ENCODE data around the gene CTBS.
A peak's percentile ranks its signal among the peaks of the same experiment; 100 is the strongest.
"Not testable (repeated sequence)": the region's sequence is repeated elsewhere in the genome, so short reads cannot be mapped to it uniquely, and the experiment has no call there.

The CTBS gene

DNA sequence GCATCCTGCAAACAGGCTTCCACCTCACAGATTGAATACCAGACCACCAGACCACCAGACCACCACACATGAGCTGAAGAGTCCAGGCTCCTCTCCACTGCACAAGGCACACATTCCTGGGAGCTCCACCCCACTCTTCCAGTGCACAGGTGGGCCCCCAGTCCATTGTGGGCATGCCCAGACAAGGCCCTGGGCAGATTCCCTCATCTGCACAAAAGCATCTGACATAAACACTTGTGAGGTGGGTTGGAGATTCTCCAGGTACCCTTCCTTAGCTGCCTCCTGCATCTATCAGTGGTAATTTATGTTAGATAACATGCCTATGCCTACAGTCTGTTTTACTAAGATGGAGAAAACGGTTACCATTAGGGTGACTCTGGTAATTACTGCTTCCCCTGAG lies 11.6 kb upstream of the CTBS start:
- DNase-seq (ENCODE audit: low read depth, low spot score), result no peak

DNA sequence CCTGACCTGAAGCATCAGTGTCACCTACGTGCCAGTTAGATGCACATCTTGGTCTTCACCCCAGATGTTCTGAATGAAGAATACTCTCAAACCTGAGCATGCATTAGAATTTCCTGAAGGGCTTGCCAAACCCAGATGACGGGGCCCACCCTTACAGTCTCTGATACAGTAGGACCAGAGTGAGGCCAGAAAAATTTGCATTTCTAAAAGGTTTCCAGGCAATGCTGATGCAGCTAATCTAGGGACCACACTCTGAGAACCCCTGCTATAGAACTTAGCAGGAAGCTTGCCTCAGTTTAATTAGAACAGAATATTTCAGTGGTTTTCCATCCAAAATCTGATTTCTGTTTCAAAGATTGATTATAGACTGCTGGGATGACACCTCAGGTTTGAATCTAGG lies 9.9 kb upstream of the CTBS start:
- no peak for DNase-seq (ENCODE audit: low read depth, low spot score)

DNA sequence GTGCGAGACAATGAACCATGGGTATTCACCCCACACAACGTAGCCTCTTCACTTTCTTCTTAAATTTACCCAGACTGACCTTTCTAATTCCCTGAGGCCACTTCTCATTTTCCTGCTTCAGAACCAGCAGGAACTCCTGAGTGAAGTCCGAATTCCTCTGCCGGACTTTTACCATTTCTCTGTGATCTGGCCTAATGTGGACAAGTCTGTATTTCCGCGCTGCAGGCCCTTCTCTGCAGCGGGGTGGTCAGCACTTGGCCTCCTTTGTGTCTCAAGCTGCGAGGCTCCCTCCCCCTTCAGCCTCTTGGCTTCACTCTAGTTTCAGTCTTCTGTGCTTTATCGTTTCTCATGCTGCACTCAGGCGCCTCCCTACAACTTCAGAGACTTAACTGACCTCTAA lies 9.4 kb upstream of the CTBS start:
- DNase-seq (ENCODE audit: low read depth, low spot score), result no peak

DNA sequence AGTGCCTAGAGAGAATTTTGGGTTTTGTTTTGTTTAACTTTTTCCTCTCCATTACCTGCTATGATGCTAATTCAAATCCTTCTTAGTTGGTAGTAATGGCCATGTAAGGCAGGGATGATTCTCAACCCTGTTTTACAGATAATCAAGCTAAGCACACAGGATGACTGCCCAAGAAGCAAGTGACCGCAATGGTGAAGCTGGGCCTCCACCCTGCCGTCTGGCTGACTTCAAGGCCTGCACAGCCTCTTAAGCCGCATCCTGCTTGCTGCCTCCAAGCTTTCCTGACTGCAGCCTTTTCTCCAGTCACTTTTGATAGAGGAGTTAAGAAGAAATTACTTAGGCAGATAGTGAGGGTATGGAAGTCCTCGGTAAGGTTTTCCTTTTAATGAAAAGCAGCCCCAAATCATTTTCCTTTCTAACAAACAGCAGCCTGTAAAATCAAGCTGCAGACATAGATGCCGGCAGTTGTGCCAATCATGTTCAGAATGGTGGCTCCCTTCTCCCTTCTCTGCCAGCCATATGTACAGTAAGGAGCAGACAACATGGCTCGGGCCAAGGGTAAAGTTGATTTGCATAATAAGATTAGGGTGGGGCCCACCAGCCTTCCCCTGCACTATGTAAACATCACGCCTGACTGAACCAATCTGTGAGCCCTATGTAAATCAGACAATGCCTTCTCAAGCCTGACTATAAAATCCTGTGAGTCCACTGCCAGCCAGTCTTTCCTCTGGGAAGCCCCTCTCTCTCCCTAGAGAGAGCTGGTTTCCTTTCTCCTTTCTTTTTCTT lies 8.8 kb upstream of the CTBS start:
- DNase-seq (ENCODE audit: low read depth, low spot score), result no peak

- DNase-seq (ENCODE audit: low read depth, low spot score), result no peak
Observed at GRCh38 chr1:84581648-84582047, 7.4 kb upstream of the CTBS start.

GRCh38 chr1:84574936-84575335 lies 696 bp upstream of the CTBS start:
- no peak for DNase-seq (ENCODE audit: low read depth, low spot score)

GRCh38 chr1:84573481-84573966 lies 716 bp downstream of the CTBS start:
- peak; percentile 60 for DNase-seq (ENCODE audit: low read depth, low spot score)

GRCh38 chr1:84571150-84571535 lies 3.1 kb downstream of the CTBS start:
- no peak for DNase-seq (ENCODE audit: low read depth, low spot score)

DNA sequence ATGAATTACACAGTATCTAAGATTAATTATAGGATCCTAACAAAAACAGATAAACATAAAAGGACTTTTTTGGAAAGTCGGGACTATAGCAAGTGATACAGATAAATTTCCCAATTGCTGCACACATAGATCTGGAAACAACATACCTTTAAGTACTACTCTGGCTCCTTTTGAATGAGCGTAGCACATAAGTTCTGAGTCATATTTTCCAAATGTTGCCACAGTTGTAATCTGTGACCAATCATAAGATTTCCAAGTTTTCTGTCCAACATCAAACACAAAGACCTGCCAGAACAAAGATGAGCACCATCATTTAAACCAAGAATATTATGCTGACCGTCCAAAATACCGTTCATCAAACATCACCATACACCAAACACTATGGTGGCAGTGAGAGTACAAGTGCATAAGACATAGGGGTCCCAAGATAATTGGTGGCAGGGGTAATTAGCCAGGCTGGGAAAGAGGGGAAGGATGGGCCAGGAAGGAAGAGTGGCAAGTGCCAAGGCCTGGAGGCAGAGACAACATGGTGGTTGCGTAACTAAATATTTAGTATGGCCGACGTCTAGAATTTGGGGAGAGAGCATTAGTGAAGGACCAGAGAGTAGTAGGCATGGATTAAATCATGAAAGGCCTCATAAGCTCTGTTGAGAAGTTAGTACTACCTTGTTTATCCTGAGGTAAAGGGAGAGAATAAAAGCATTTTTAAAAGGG lies 3.6 kb downstream of the CTBS start:
- DNase-seq (ENCODE audit: low read depth, low spot score), result no peak

GRCh38 chr1:84569216-84569615 lies 5.0 kb downstream of the CTBS start:
- DNase-seq (ENCODE audit: low read depth, low spot score), result no peak

- no peak for DNase-seq (ENCODE audit: low read depth, low spot score)
Observed at GRCh38 chr1:84550826-84551225, 23.4 kb downstream of the CTBS start.

- no peak for DNase-seq (ENCODE audit: low read depth, low spot score)
Observed at GRCh38 chr1:84541679-84542078, 32.6 kb downstream of the CTBS start.

DNA sequence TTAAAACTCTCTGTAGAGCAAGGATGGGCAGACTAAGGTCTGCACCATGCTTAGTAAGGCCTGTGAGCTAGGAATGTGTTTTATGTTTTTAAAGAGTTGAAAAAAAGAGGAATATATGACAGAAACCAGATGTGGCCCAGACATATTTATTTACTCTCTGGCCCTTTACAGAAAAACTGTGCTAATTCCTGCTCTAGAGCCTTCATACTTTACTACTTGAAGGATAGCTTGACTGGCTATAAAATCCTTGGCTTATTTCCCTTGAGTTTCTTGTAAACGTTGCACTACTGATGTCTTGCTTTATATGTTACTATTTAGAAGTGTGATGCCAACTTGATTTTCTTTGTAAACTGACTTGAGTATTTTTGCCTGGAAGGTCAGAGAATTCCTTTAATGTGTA lies 33.5 kb downstream of the CTBS start:
- DNase-seq (ENCODE audit: low read depth, low spot score), result no peak

- no peak for DNase-seq (ENCODE audit: low read depth, low spot score)
Observed at GRCh38 chr1:84539972-84540371, 34.3 kb downstream of the CTBS start.

GRCh38 chr1:84538599-84538998 lies 35.6 kb downstream of the CTBS start:
- DNase-seq (ENCODE audit: low read depth, low spot score), result no peak

DNA sequence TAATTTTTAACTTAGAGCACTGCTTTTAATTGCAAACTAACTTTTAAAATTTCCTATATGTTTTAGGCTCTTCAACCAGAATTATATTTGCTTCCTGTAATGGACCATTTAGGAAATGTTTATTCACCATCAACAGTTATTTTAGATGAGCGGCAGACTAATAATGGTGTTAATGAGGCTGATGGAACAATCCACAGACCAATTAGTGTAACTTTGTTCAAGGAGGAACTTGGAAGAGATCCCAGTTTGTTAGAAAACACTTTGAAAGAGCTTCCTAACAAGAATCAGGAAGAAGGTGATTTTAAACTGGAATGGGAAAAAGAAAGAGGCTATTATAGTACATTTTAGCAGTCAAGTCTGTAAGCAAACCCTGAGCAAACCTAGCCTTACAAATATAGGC lies 48.5 kb downstream of the CTBS start:
- DNase-seq (ENCODE audit: low read depth, low spot score), result no peak

GRCh38 chr1:84524590-84524989 lies 49.6 kb downstream of the CTBS start:
- DNase-seq (ENCODE audit: low read depth, low spot score), result no peak

GRCh38 chr1:84510668-84511067 lies 63.6 kb downstream of the CTBS start:
- no peak for DNase-seq (ENCODE audit: low read depth, low spot score)

- DNase-seq (ENCODE audit: low read depth, low spot score), result no peak
Observed at GRCh38 chr1:84510165-84510564, 64.1 kb downstream of the CTBS start.

DNA sequence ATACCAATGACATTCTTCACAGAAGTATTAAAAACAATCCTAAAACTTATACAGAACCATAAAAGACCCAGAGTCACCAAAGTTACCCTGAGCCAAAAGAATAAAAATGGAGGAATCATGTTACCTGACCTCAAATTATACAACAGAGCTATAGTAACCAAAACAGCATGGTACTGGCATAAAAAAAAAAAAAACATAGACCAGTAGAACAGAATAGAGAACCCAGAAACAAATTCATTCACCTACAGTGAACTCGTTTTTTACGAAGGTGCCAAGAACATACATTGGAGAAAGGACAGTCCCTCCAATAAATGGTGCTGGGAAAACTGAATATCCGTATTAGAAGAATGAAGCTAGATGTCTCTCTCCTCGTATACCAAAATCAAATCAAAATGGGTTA lies 65.2 kb downstream of the CTBS start:
- DNase-seq (ENCODE audit: low read depth, low spot score), result no peak

- DNase-seq (ENCODE audit: low read depth, low spot score), result no peak
Observed at GRCh38 chr1:84508510-84508909, 65.7 kb downstream of the CTBS start.

DNA sequence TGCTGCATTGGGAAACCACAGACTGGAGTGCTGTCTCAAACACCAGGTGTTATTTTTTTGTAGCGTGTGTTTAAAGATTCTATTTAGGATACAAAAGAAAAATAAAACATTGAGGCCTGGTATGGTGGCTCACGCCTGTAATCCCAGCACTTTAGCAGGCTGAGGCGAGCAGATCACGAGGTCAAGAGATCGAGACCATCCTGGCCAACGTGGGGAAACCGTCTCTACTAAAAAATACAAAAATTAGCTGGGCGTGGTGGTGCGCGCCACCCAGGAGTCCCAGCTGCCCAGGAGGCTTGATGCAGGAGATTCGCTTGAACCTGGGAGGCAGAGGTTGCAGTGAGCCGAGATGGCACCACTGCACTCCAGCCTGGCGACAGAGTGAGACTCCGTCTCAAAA lies 66.4 kb downstream of the CTBS start:
- DNase-seq (ENCODE audit: low read depth, low spot score), result not testable (repeated sequence)

All from smooth muscle cell of the brain vasculature (primary cell).